Inflammatory macrophage treated with lipopolysaccharide for 1 hour (primary cell): ENCODE measurements around the gene PPP4R3A.
A peak's percentile ranks its signal among the peaks of the same experiment; 100 is the strongest.
"Not testable (repeated sequence)": the region's sequence is repeated elsewhere in the genome, so short reads cannot be mapped to it uniquely, and the experiment has no call there.

Source experiments
- DNase-seq, 2 donors: peaks; one replicate each; pipeline ENCODE4 v3.0.0-alpha.2; 2020 to 2022

PPP4R3A gene

DNA sequence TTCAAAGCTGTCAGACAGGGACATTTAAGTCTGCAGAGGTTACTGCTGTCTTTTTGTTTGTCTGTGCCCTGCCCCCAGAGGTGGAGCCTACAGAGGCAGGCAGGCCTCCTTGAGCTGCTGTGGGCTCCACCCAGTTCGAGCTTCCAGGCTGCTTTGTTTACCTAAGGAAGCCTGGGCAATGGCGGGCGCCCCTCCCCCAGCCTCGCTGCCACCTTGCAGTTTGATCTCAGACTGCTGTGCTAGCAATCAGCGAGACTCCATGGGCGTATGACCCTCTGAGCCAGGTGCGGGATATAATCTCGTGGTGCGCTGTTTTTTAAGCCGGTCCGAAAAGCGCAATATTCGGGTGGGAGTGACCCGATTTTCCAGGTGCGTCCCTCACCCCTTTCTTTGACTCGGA is 73.8 kb downstream of the PPP4R3A start:
- DNase-seq: not testable (repeated sequence)

DNA sequence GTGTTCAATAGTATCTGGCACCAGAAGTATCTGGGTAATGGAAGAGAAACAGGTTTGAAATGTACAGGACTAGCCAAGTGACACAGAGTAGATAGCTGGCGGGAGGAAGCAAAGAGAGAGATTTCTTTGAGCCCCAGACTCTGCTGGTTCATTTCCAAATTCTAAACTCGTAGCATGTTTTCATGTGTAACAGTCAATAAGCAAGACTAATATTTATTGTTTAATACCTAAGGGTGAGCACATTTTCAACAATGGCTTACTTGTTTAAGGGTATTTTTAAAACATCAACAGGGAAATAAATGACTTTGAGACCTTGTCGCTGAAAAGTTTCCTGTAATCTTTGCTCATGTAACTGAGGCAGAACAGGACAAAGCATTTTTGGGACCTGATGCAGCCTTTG is 80.7 kb downstream of the PPP4R3A start:
- no peak for DNase-seq

DNA sequence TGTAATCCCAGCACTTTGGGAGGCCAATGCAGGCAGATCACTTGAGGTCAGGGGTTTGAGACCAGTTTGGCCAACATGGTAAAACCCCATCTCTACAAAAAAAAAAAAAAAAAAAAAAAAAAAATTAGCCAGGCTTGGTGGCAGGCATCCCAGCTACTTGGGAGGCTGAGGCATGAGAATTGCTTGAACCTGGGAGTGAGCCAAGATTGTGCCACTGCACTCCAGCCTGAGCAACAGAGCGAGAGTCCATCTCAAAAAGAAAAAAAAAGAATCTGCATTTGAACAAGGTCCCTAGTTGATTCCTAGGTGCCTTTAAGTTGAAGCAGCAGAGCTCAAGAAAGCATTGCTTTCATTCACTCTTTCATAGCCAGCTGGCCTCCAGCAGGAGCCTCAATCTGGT is 81.2 kb downstream of the PPP4R3A start:
- not testable (repeated sequence) for DNase-seq

DNA sequence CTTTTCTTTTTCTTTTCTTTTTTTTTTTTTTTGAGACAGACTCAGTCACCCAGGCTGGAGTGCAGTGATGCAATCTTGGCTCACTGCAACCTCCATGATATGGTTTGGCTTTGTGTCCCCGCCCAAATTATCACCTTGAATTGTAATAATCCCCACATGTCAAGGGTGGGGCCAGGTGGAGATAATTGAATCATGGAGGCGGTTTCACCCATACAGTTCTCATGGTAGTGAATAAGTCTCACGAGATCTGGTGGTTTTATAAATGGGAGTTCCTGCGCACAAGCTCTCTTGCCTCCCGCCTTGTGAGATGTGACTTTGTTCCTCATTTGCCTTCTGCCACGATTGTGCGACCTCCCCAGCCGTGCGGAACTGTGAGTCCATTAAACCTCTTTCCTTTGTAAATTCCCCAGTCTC is 84.6 kb downstream of the PPP4R3A start:
- DNase-seq: peak; percentile 43 to 65

DNA sequence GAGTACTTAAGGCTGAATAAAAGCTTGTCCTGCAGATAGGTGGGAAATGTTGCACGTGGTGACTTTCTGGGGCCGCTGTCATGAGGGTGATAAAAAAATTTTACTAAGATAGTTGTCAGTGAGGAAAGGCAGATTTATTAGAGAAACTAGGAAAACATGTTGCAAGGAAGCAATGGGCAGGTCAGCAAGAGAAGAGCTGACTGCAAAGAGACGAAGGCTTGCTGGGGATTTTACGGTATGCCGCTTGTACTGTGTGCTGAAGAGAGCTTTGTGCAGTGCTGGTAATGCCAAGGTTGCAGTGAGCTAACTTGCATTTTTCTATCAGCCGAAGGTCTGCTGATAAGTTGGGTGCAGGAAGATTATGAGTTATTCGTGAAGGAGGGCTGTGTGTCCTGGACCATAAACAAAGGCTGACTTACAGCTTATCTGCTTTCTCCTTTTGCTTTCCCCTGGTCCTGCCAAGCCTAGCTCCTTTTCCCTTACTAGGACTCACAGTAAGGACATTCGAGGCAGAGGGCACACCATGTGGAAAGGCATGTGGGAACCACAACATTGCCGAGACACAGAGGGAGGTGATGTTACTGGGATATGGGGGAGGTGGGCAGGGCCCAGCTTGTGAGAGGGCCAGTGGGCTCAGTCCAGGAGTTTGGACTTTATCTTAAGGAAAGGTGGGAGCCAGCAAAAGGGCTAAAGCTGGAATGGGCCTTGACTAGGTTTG is 85.1 kb downstream of the PPP4R3A start:
- DNase-seq: no peak

DNA sequence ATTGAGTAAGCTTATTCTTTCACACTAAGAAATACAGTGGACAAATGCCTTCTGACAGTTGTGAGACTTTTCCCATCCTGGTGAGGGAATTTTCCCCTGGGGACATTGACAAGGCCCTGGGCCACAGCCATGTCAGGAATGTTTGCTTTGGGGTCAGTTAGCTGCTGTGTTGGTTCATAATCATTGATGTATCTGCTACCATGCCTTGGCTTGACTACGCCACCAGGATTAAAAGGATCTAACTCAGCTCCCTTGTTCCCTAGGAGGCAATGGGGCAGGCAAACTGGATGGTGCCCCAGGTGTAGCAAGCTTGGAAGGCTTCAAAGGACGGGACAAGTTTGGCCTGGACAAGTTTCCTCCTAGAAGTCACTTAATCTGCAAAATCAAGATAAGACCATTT is 89.4 kb downstream of the PPP4R3A start:
- no peak for DNase-seq

DNA sequence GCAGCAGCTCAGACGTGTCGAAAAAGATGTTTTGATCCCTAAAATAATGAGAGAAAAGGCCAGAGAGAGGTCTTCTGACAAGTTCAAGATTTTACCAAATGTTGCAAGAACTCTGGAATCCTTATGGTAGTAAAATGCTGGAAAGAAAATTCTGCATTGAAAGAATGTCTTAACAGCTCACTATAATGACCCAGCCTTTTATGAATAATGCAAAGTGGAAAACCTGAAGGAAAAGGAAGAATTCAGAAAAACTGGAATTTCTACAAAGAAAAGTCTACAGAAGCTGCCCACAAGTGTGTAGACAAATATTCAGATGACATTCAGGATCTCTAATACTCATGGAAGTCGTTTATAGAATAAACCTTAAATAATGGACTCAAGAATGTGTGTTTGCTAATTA is 90.7 kb downstream of the PPP4R3A start:
- DNase-seq: peak in 1 of 2 donors; percentile 26

DNA sequence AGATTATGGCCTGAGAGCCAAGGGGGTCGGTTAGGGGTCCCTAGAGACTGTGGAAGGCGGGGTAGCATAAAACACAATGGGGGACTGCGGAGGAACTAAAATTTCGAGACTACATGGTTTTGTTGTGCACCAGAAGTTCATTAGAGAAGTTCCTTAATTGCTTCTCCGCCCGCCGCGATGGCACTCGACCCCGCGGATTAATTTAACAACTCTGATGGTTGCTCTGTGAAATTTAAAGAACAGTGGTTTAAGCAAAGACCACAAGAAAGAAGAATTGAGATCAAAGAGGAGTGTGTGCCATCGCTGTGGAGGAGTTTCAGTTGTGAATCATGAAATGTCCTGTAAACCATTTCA is 91.1 kb downstream of the PPP4R3A start:
- DNase-seq: no peak

DNA sequence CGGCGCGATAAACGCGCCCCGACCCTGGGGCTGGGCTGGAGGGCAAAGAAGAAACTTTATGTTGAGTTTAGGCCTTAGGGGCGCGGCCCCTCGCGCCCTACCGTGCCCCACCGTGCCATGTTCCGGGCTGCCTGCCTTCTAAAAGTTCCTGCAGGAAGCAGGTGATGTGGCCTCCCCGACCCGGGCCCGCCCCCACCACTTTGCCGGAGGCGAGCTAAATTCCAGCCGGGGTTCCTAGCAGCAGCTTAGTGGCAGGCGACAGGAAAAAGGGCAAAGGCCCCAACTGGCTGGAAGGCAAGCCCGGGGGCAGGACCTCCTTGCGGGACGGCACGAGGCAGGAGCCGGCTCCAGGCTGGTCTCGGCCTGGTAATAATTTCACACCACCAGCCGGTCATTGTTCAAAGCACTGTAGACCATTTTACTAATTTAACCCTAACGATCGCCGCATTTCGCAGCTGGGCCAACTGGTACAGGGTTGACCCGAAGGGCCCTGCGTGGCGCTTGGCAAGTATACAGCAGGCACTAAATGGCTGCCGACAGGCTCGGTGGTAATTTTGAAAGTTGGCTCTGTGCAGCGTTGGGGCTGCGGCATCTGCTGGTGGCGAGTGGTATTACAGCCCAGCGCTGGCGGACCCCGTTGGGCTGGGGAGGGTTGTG is 91.6 kb downstream of the PPP4R3A start:
- DNase-seq: peak; percentile 31 to 86

DNA sequence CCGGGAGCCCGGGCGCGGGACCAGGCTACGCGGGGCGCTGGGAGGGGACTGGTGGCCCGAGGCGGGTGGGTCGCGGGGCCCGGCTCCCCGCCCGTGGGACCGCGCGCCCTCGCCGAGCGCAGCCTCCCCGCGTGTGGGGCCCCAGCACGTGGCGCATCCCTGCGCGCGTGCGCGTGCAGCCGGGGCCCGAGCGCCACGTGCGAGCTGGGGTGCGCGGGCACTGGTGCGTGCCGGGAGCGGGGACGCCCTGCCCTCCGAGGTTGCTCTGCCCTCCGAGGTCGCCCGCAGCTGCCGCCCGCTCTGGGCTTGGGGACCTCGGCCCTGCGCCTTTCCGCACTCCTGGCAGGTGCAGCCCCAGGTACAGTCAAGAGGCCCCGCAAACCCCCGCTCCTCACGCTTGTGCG is 92.1 kb downstream of the PPP4R3A start:
- no peak for DNase-seq

DNA sequence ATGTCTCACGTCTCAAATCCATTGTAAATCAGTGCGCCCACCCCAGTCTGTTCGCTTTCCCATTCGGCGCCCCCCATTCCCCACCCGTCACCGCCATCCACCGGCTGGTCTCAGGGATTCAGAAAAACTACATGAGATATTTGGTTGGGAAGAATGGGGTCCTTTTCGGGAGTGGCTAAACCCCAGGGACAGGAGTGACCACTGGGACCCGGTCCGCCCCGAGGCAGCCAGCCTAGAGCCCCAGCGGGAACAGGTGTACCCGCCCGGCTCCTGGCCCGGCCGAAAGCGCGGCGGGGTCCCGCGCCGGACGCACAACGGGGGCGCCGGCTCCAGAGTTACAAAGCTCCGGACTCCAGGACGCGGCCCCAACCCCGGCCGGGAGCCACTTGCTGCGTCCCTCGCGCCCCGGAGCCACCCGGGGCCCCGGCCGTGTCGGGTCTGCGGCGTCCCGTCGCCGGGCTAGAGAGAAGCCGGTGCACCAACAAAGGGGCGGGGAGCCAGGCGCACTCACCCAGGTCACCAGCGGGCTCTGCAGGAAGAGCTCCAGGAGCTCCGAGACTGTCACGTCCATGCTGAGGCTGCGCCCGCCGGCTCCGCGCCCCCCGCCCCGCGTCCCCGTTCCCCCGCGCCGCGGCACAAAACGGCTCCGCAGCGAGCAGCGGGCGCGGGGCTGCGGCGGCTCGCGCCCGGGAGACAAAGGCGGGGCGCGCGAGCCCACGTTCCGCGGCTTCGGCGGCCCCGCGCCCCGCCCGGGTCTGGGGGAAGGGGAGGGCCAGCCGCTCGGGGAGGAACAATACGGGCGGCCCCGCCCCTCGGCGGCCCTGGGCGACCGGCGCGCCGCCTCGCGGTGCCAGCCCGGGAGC is 92.8 kb downstream of the PPP4R3A start, which contains the start of gene CCDC88C:
Gene CCDC88C (minus strand): TSS at position 701 of the 863 bp plus-strand sequence. CDS start 130 bp downstream, at position 571.
- peak; percentile 49 to 68 for DNase-seq

DNA sequence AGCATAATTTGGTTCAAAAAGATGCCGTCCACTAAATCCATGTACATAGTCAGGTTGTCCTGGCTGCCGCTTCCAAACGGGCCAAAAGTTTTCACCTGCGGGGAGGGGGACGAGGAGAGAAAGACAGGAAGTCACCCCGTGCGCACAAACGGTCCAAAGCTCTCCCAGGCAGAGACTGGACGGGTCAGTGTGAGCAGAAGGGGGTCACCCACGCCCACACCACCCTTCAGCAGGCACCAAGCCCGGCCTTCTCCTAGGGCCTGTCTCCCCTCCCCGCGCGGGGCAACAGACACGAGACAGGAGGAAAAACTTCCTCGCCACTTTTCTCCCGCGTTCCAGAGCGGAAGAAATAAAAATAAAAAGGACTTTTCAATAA is 93.4 kb downstream of the PPP4R3A start:
- no peak for DNase-seq

DNA sequence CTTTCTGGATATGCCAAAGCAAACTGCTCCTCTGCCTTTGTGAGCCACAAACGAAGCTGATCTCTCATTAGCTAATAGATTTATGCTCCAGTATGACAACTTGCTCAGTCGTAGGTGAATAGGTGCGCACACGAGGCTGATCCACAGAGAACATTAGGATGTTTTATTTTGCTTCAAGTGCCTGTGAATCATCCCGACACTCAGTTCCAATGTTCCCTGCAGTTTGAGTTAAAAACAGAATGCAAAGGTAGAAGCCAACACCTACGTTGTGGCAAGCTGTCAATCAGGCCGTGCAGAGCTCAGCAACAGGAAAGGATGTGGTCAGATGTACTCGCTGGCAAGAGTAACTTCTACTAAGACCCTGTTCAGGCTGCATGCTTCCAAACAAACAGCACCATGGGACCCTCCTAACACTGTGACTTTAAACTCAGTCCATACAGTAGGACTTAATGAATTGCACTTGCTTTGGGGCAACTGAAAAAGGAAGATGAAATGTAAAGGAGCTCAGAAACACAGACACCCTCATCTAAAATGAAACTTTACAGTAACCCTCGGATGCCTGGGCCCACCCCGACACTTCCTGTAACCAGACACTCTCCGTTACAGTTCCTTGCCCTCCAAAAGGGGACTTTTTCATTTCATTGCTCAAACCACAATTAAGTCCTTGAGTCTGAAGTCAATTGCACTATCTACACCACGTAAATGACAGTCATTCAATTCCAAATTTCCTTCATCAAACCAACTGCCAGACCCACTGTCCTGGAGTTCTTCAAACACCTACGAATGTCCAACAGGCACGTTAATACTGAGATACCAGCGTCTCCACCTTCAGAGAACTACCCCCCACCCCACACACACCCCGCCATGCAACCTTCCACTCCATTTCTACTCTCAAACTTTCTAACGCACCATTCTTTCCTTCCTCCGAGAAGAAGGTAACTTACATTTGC is 94.0 kb downstream of the PPP4R3A start:
- DNase-seq: no peak

DNA sequence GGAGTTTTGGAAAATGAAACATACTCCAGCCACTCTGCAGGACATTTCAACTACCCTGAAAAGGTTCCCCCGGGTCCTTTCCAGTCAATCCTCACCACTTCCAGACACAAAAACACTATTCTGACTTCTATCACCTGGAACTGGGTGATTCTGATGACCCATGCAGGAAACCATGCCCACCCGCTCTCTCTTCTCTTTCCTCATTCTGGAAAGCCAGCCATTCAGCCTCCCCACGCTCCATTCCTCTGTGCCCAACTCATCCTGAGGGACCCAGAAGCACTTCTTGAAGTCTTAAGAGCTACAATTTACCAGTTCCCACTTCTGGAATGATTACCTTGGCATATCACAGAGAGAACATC is 95.7 kb downstream of the PPP4R3A start:
- DNase-seq: no peak

DNA sequence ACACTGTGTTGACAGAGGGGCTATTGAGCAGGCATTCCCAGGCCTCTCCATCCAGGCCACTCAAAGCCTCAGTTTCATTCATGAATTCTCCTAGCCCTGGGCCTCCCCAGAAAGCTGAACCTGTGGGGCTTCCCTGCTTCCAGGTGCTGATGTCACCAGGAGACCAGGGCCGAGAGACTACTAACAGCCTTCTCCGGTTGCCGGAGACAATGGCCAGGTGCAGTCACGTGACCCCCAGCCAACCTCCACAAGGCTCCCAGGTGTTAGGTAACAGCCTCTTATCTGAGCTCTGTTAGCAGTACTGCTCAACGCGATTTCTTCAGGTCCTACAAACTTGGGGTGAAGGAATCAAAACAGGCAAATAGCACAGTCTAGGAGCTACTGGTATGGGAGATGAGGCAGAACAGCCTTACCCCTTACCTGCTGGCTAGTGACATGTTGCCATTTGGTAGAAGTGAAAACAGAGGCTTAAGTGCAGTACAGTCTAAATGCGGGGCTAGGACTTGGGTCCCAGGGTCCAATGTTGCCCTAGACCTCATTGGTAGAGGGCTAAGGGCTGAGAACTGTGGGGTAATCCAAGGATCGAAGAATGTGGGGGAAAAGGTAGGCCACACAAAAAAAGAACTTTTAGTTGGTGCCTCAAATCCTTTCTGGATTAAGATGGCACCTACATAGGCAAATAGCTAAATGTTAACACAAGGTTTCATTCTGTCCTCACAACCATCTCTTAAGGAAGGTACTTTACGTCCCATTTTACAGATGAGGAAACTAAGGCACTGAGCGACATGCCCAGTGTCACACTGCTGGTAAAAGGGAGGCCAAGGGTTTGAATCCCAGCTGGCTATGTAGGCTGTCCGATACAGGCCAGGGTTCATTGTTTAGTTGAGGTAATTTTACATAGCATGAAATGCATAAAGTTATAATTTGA is 96.3 kb downstream of the PPP4R3A start:
- DNase-seq: no peak

DNA sequence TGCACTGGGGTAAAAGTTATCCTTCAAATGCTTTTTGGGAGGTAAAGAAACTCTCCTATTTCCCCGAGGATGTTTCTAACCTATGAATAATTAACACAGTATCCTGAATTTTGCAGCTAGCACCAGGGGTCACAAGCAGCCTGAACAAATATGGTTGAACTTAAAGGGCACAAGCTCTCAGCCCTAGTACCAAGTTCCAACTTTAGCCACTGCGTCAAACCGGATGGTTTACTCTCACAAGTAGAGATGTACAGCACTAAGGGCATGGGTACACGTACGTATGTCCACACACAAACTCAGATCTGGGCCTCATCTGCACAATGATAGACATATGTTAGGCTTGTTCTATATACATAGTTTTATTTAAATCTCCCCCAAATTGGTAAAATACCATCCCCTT is 97.2 kb downstream of the PPP4R3A start:
- no peak for DNase-seq

DNA sequence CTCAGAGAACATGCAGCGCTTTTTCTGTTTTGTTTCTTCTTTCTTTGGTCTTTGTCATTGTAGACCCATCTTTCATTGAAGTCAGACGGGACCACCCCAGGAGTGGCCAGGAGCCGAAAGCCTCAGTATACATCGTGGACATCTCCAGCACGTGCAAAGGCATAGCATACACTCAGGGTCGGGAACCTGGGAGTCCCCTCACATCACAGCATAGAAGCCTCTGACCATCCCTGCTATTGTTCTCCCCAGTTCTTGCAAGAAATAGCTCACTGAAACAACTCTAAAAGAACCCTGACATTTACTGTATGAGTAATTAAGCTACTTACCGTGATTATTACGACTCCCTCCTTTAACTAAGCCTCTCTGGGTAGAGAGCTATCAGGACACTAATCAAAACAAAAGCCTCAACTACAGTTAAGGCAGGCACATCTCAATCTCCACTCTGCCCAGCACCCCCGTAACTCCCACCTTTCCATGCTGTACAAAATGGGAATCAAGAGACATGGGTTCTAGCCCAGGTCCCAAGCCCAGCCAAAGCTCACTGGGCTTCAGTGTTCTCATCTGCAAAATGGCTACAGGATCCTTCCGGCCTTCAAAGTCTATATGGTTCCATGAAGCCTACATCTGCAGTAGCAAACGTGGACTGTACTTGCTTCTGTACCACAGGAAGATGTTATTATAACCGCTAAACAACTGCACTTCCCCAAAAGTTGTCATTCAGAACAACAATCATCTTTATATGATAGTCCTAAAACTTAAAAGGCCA is 99.2 kb downstream of the PPP4R3A start:
- DNase-seq: no peak

DNA sequence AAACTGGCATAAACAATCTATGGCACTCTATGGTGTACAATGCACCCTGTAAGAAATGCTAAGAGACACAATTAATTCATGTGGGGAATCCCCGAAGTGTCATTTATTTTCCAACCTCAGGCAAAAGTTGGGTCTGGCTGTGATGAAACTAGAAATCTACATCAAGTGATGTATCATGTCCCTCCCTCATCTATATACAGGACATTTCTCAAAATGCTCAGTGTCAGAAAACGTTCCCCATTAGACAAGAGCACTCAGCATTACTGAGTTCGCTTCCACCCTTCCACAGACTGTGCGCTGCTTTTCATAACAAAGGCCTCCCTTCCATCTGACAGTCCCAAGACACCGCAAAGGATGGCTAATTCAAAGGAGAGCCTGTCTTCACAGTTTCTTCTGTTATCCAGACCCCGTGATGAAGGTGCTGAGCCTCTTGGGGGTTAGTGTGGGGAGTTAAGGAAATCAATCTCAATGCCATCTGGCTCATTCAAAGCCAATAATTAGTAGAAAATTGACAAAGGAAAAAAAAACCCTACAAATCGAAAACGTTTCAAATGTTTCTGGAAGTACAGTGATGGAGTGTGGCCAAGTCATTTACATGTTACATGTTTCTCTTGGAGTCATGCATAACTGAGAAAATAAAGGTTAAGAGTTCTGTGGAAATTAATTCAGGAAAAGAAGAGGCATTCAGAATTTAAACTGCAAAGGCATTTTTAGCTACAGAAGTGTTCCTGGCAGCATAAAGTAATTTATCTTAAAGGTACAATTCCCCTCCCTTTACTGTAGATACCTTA is 100.0 kb downstream of the PPP4R3A start:
- no peak for DNase-seq

DNA sequence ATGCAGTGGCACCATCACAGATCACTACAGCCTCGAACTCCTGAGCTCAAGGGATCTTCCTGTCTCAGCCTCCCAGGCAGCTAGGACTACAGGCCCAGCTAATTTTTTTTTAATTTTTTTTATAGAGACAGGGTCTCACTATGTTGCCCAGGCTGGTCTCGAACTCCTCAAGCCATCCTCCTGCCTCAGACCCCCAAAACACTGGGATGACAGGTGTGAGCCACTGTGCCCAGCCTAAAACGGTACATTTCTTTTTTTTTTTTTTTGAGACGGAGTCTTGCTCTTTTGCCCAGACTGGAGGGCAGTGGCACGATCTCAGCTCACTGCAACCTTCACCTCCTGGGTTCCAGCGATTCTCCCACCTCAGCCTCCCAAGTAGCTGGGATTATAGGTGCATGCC is 100.9 kb downstream of the PPP4R3A start:
- not testable (repeated sequence) for DNase-seq
